Cardiac ventricle fibroblast (primary cell): ENCODE data around the gene FOXS1. TPM values are rescaled to one million over a fixed set of nuclear protein-coding genes. Genes with fewer than 3 reads are reported as not detected.

ENCODE experiments used
- total RNA-seq: library from RNA; depleted of rRNA; stranded (reverse); fragments of >200 nt; gene quantifications from 2 replicates; pipeline ENCODE4 v1.2.3, GENCODE V29; 2015

Gene FOXS1
- 0.31 TPM in 1 of 2 replicates, not detected in the other for total RNA-seq

GRCh38 chr20:31845300-31845863, at the start of gene FOXS1:
Gene FOXS1, minus strand, starts transcription at chr20:31845604. Its CDS starts 62 bp downstream, at chr20:31845542.

GRCh38 chr20:31869942-31870725, 24.7 kb upstream of the FOXS1 start, which contains the start of the genes DUSP15 and TTLL9:
Gene DUSP15, minus strand, starts transcription at chr20:31870527. Its CDS starts 190 bp downstream, at chr20:31870337.
Gene TTLL9, plus strand, starts transcription at chr20:31870634. Its CDS starts 493 bp downstream, at chr20:31871127.

GRCh38 chr20:31819083-31819784, 26.2 kb downstream of the FOXS1 start, which contains the start of gene MYLK2:
Gene MYLK2, plus strand, starts transcription at chr20:31819356. Its CDS starts 225 bp downstream, at chr20:31819581.

Other genes starting within 250 kb of the FOXS1 start
- gene ID1, start 240.3 kb downstream of the FOXS1 start, total RNA-seq, result 277 and 305 TPM in 2 replicates
- gene COX4I2, start 207.7 kb downstream of the FOXS1 start, total RNA-seq, result not detected in 2 replicates
- gene BCL2L1, start 122.7 kb downstream of the FOXS1 start, total RNA-seq, result 61.6 and 72.2 TPM in 2 replicates
- 6.8 and 6.9 TPM in 2 replicates for gene TPX2, start 106.3 kb downstream of the FOXS1 start, total RNA-seq
- gene MYLK2, start 26.2 kb downstream of the FOXS1 start, total RNA-seq, result not detected in 2 replicates
- gene DUSP15, start 24.9 kb upstream of the FOXS1 start, total RNA-seq, result 0.34 TPM in 1 of 2 replicates, not detected in the other
- not detected in 2 replicates for gene TTLL9, start 25.0 kb upstream of the FOXS1 start, total RNA-seq
- 6.1 and 7.9 TPM in 2 replicates for gene PDRG1, start 106.4 kb upstream of the FOXS1 start, total RNA-seq
- gene XKR7, start 122.5 kb upstream of the FOXS1 start, total RNA-seq, result not detected in 2 replicates
- gene CCM2L, start 164.8 kb upstream of the FOXS1 start, total RNA-seq, result 0.06 TPM in 1 of 2 replicates, not detected in the other
- gene HCK, start 206.6 kb upstream of the FOXS1 start, total RNA-seq, result not detected in 2 replicates